IMR-90 (cell line): ENCODE results near the gene SH2B3.

Experiments used
- CTCF ChIP-seq: conservative IDR thresholded peaks from 2 replicates; pipeline ENCODE4 v1.5.1; 2012; ENCODE audit warnings: mild to moderate bottlenecking, low read depth, low read length, improper control_type of control experiment
- POLR2A ChIP-seq: IDR thresholded peaks from 2 replicates; pipeline ENCODE4 v1.6.1; 2012; ENCODE audit warnings: mild to moderate bottlenecking, low read depth, low read length
- SMC3 ChIP-seq: fragments of 150-350 bp; IDR thresholded peaks from 2 replicates; pipeline ENCODE4 v1.6.1; 2016; ENCODE audit warnings: low read depth, mild to moderate bottlenecking, antibody characterized with exemption, low read length, moderate library complexity
- USF2 ChIP-seq: fragments of 150-350 bp; IDR thresholded peaks from 2 replicates; pipeline ENCODE4 v1.6.1; 2017; ENCODE audit warnings: mild to moderate bottlenecking, antibody characterized with exemption, low read length, low read depth

- no peak for TF ChIP-seq CTCF
- no peak for TF ChIP-seq POLR2A
- TF ChIP-seq SMC3: no peak
- no peak for TF ChIP-seq USF2
Measured at GRCh38 chr12:111442301-111443045, 36.8 kb downstream of the SH2B3 start.
